CD14-positive monocyte (primary cell): Measurements from ENCODE around the gene EXOSC2. TPM values are rescaled to one million over a fixed set of nuclear protein-coding genes. Genes with fewer than 3 reads are reported as not detected.

Source experiments
- DNase-seq, 3 donors: peaks; one replicate each; pipeline ENCODE4 v3.0.0-alpha.2; 2011 to 2022
- H2AFZ ChIP-seq: 2 replicates; pipeline ENCODE4 v1.6.0; 2012; ENCODE audit warnings: mild to moderate bottlenecking, low read depth, low read length, inconsistent platforms; ENCODE audit not compliant: insufficient read depth, poor library complexity, severe bottlenecking
- H3K27ac ChIP-seq, 2 donors: 1 replicate in 1 of 2; 2 replicates in 1 of 2; pipeline ENCODE4 v1.5.1; 2012 to 2013; ENCODE audit warnings: low read length in 2 of 2, control low read depth in 1 of 2, inconsistent platforms in 1 of 2, low read depth in 1 of 2, mild to moderate bottlenecking in 1 of 2
- H3K27me3 ChIP-seq, 2 donors: one replicate each; pipeline versions ENCODE4 v1.6.0 to v1.6.1; 2011 to 2013; ENCODE audit warnings: low read length in 2 of 2; ENCODE audit not compliant: control insufficient read depth in 2 of 2, insufficient read depth in 2 of 2
- H3K36me3 ChIP-seq, 2 donors: replicated peaks in 1 of 2; 1 replicate in 1 of 2; 2 replicates in 1 of 2; pipeline versions ENCODE4 v1.5.1 to v1.6.1; 2012 to 2013; ENCODE audit warnings: low read length in 2 of 2, control low read depth in 1 of 2, inconsistent platforms in 1 of 2, mild to moderate bottlenecking in 1 of 2; ENCODE audit not compliant: insufficient read depth in 2 of 2, control insufficient read depth in 1 of 2
- H3K4me1 ChIP-seq, 2 donors: 1 replicate in 1 of 2; 2 replicates in 1 of 2; pipeline versions ENCODE4 v1.5.1 to v1.6.1; 2012 to 2013; ENCODE audit warnings: low read length in 2 of 2, control low read depth in 1 of 2, inconsistent platforms in 1 of 2, mild to moderate bottlenecking in 1 of 2, moderate library complexity in 1 of 2; ENCODE audit not compliant: insufficient read depth in 2 of 2, control insufficient read depth in 1 of 2
- H3K4me2 ChIP-seq: replicated peaks from 2 replicates; pipeline ENCODE3; 2012; ENCODE audit warnings: low read length, moderate library complexity, mild to moderate bottlenecking; ENCODE audit not compliant: poor library complexity, severe bottlenecking; ENCODE audit errors: extremely low read depth
- H3K4me3 ChIP-seq, 3 experiments: fragments of 200-600 bp in 1 of 3; sonication (generic) in 1 of 3; replicated peaks in 1 of 3; 1 replicate in 2 of 3; 2 replicates in 1 of 3; pipeline ENCODE4 v1.5.1; 2011 to 2013; ENCODE audit warnings: low read length in 3 of 3, mild to moderate bottlenecking in 3 of 3, control low read depth in 2 of 3, low read depth in 2 of 3, inconsistent platforms in 1 of 3, moderate library complexity in 1 of 3
- H3K79me2 ChIP-seq: 2 replicates; pipeline ENCODE4 v1.6.0; 2012; ENCODE audit warnings: mild to moderate bottlenecking, control low read depth, inconsistent platforms, low read length, moderate library complexity; ENCODE audit not compliant: insufficient read depth
- H3K9ac ChIP-seq: 2 replicates; pipeline ENCODE4 v1.6.0; 2017; ENCODE audit warnings: low read length, mild to moderate bottlenecking; ENCODE audit not compliant: insufficient read depth, poor library complexity, severe bottlenecking
- H3K9me3 ChIP-seq, 2 donors: replicated peaks in 1 of 2; 1 replicate in 1 of 2; 2 replicates in 1 of 2; pipeline versions ENCODE4 v1.5.1 to v1.6.1; 2012 to 2013; ENCODE audit warnings: low read length in 2 of 2, control low read depth in 1 of 2; ENCODE audit not compliant: control insufficient read depth in 1 of 2, insufficient read depth in 1 of 2
- H4K20me1 ChIP-seq: 2 replicates; pipeline ENCODE4 v1.6.0; 2012; ENCODE audit warnings: mild to moderate bottlenecking, low read length, control low read depth, moderate library complexity; ENCODE audit not compliant: insufficient read depth
- H3K27ac Mint-ChIP-seq, 7 donors: one replicate each; pipeline ENCODE4 v1.8.0; 2020; ENCODE audit warnings: mild to moderate bottlenecking in 7 of 7, mixed read lengths in 7 of 7, moderate library complexity in 6 of 7, inconsistent platforms in 2 of 7
- H3K27me3 Mint-ChIP-seq, 3 donors: one replicate each; pipeline ENCODE4 v1.8.0; 2021 to 2022; ENCODE audit warnings: low read depth in 3 of 3, mild to moderate bottlenecking in 3 of 3, mixed read lengths in 3 of 3, moderate library complexity in 3 of 3, inconsistent platforms in 1 of 3
- H3K36me3 Mint-ChIP-seq, 2 donors: one replicate each; pipeline ENCODE4 v1.8.0; 2020; ENCODE audit warnings: mixed read lengths in 2 of 2, inconsistent platforms in 1 of 2, mild to moderate bottlenecking in 1 of 2
- H3K4me1 Mint-ChIP-seq: one replicate; pipeline ENCODE4 v1.8.0; 2020; ENCODE audit warnings: mild to moderate bottlenecking, mixed read lengths
- H3K4me3 Mint-ChIP-seq, 2 donors: one replicate each; pipeline ENCODE4 v1.8.0; 2020; ENCODE audit warnings: mild to moderate bottlenecking in 2 of 2, mixed read lengths in 2 of 2, moderate library complexity in 1 of 2
- H3K9me3 Mint-ChIP-seq, 7 donors: one replicate each; pipeline ENCODE4 v1.8.0; 2020 to 2022; ENCODE audit warnings: mixed read lengths in 7 of 7, mild to moderate bottlenecking in 6 of 7, moderate library complexity in 6 of 7, inconsistent platforms in 2 of 7
- CTCF ChIP-seq: fragments of 200-600 bp; IDR thresholded peaks from one replicate; pipeline ENCODE4 v1.8.0; 2022; ENCODE audit warnings: antibody characterized with exemption, mild to moderate bottlenecking
- WGBS: methylation state at CpG from one replicate; pipeline ENCODE4 v1.1.5; 2013; ENCODE audit warnings: missing lambda C conversion rate; ENCODE audit not compliant: insufficient coverage; 5-methylcytosine and 5-hydroxymethylcytosine counted together
- intact Hi-C, 2 donors: fragments of 100-400 bp; cut with micrococcal nuclease; formaldehyde crosslinking; loops; one replicate each; pipeline versions ENCODE4 v1.15.0 to v1.15.1; 2023
- polyA plus RNA-seq, 3 donors: library from polyadenylated mRNA; depleted of rRNA in 1 of 3; unstranded in 2 of 3; stranded (reverse) in 1 of 3; fragments of 300-500 nt in 2 of 3; fragments of >200 nt in 1 of 3; fragmentation: Illumina TruSeq in 2 of 3; gene quantifications; 1 replicate in 2 of 3; 2 replicates in 1 of 3; pipeline ENCODE4 v1.2.3, GENCODE V29; 2012 to 2021

EXOSC2 gene
- polyA plus RNA-seq, 3 donors: 10.2 to 15.8 (median 11.2) TPM

GRCh38 chr9:130692321-130692720 lies 1.3 kb upstream of the EXOSC2 start:
- Histone ChIP-seq H3K4me2 (no peak overlapping the region), H3K4me1 (peaks cover 20 to 22% of the 10 kb centered on the region in 2 donors)
- peaks cover 33% of the 10 kb centered on the region for H3K4me1 Mint-ChIP-seq

GRCh38 chr9:130693101-130693425 lies 517 bp upstream of the EXOSC2 start:
- Mint-ChIP-seq H3K27ac (peak overlapping the region in 5 of 7 donors; percentile 35 to 86 (median 80)), H3K27me3 (peaks cover 7 to 14% (median 13%) of the 10 kb centered on the region in 3 donors), H3K4me3 (peak overlapping the region; percentile 93), H3K4me1 (peaks cover 33% of the 10 kb centered on the region), H3K9me3 (peaks cover 0 to 8% (median 5%) of the 10 kb centered on the region in 7 donors), H3K36me3 (peaks cover 23 to 26% of the 10 kb centered on the region in 2 donors)
- H3K4me1 ChIP-seq: peaks cover 20 to 22% of the 10 kb centered on the region in 2 donors
- intact Hi-C loops: loop anchor here in 1 of 2 donors (5.0 kb wide), 1 partner anchor 434 kb away; the partner anchor contains the start of gene NUP214
- peak overlapping the region; percentile 83 for H2AFZ ChIP-seq
- H3K4me3 ChIP-seq: peak overlapping the region; percentile 64 to 90 (median 81)
- no peak for TF ChIP-seq CTCF
- H3K27ac ChIP-seq: peak overlapping the region in 1 of 2 donors; percentile 81
- H3K79me2 ChIP-seq: peaks cover 28% of the 10 kb centered on the region
- H3K36me3 ChIP-seq: peaks cover 16 to 30% of the 10 kb centered on the region in 2 donors
- H3K27me3 ChIP-seq: peaks cover 0 to 7% of the 10 kb centered on the region in 2 donors
- H4K20me1 ChIP-seq: no peaks in the 10 kb centered on the region
- peak overlapping the region; percentile 78 for H3K9ac ChIP-seq
- H3K4me2 ChIP-seq: peak overlapping the region; percentile 89
- 20% methylated on average over 1 of the region's 8 CpGs for WGBS
- peaks cover 0 to 6% of the 10 kb centered on the region in 2 donors for H3K9me3 ChIP-seq
- DNase-seq: no peak

More at GRCh38 chr9:130692321-130692720, 1.3 kb upstream of the EXOSC2 start:
- Histone ChIP-seq H3K79me2 (peaks cover 28% of the 10 kb centered on the region), H3K36me3 (peaks cover 11 to 23% of the 10 kb centered on the region in 2 donors), H3K9ac (no peak overlapping the region), H4K20me1 (no peaks in the 10 kb centered on the region), H2AFZ (peak overlapping the region; percentile 83), H3K27ac (no peak overlapping the region), H3K27me3 (peaks cover 0 to 7% of the 10 kb centered on the region in 2 donors), H3K9me3 (peaks cover 0 to 6% of the 10 kb centered on the region in 2 donors), H3K4me3 (no peak overlapping the region)
- Mint-ChIP-seq H3K9me3 (peaks cover 0 to 8% (median 5%) of the 10 kb centered on the region in 7 donors), H3K4me3 (no peak overlapping the region), H3K36me3 (peaks cover 18 to 19% of the 10 kb centered on the region in 2 donors), H3K27ac (no peak overlapping the region), H3K27me3 (peaks cover 10 to 20% (median 19%) of the 10 kb centered on the region in 3 donors)
- WGBS: 72% methylated on average over 24 of the region's 25 CpGs
- DNase-seq: no peak
- no peak for TF ChIP-seq CTCF
- intact Hi-C loops: loop anchor here in 1 of 2 donors (5.0 kb wide), 1 partner anchor 435 kb away; the partner anchor contains the start of gene NUP214
